ENCODE results near the gene ENTREP1.

DNA sequence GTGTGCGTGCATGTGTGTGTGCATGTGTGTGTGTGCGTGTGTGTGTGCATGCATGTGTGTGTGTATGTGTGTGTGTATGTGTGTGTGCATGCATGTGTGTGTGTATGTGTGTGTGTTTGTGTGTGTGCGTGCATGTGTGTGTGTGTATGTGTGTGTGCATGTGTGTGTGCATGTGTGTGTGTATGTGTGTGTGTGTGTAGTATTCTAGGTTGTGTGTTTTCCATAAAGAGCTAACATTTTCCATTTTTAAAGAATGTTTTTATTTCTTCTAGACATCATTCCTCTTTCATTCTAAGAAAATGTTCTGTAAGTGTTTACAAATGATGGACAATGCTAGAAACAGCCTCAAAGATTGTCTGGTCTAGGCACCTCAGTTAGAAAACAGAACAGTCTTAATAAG is 15.6 kb downstream of the ENTREP1 start:
- TF ChIP-seq, protein P1, sequence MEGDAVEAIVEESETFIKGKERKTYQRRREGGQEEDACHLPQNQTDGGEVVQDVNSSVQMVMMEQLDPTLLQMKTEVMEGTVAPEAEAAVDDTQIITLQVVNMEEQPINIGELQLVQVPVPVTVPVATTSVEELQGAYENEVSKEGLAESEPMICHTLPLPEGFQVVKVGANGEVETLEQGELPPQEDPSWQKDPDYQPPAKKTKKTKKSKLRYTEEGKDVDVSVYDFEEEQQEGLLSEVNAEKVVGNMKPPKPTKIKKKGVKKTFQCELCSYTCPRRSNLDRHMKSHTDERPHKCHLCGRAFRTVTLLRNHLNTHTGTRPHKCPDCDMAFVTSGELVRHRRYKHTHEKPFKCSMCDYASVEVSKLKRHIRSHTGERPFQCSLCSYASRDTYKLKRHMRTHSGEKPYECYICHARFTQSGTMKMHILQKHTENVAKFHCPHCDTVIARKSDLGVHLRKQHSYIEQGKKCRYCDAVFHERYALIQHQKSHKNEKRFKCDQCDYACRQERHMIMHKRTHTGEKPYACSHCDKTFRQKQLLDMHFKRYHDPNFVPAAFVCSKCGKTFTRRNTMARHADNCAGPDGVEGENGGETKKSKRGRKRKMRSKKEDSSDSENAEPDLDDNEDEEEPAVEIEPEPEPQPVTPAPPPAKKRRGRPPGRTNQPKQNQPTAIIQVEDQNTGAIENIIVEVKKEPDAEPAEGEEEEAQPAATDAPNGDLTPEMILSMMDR (IDR thresholded peaks at IDR 0.05), result no peak
- TF ChIP-seq POLR2A (IDR thresholded peaks at IDR 0.05), result no peak
